Fibroblast of lung (primary cell): ENCODE data around the gene RBM11. TPM values are rescaled to one million over a fixed set of nuclear protein-coding genes. Genes with fewer than 3 reads are reported as not detected.

ENCODE experiments used
- DNase-seq, 2 donors: peaks; one replicate each; pipeline versions ENCODE4 v3.0.0 to v3.0.0-alpha.2; 2010; ENCODE audit warnings: low read depth in 2 of 2
- H2AFZ ChIP-seq: 2 replicates; pipeline ENCODE4 v1.5.1; 2012; ENCODE audit warnings: low read length, control low read depth, inconsistent platforms
- H3K27ac ChIP-seq: 2 replicates; pipeline ENCODE4 v1.5.1; 2011; ENCODE audit warnings: low read length, control low read depth; ENCODE audit not compliant: insufficient read depth
- H3K27me3 ChIP-seq: 2 replicates; pipeline ENCODE4 v1.5.1; 2011; ENCODE audit warnings: mild to moderate bottlenecking, low read length; ENCODE audit not compliant: control insufficient read depth, insufficient read depth
- H3K36me3 ChIP-seq: 2 replicates; pipeline ENCODE4 v1.5.1; 2011; ENCODE audit warnings: low read length; ENCODE audit not compliant: control insufficient read depth, insufficient read depth
- H3K4me1 ChIP-seq: 2 replicates; pipeline ENCODE4 v1.5.1; 2011; ENCODE audit warnings: low read length; ENCODE audit not compliant: control insufficient read depth, insufficient read depth; ENCODE audit errors: extremely low read depth
- H3K4me2 ChIP-seq: 2 replicates; pipeline ENCODE4 v1.5.1; 2011; ENCODE audit warnings: low read length, control low read depth; ENCODE audit not compliant: insufficient read depth; ENCODE audit errors: extremely low read depth
- H3K4me3 ChIP-seq, 4 experiments: fragments of 200-600 bp in 1 of 4; sonication (generic) in 1 of 4; replicated peaks in 1 of 4; 2 replicates each; pipeline ENCODE4 v1.5.1; 2011 to 2016; ENCODE audit warnings: low read length in 4 of 4, low read depth in 3 of 4, mild to moderate bottlenecking in 3 of 4, control low read depth in 2 of 4, inconsistent platforms in 1 of 4, mixed read lengths in 1 of 4; ENCODE audit not compliant: insufficient read depth in 1 of 4; ENCODE audit errors: control extremely low read depth in 1 of 4
- H3K79me2 ChIP-seq: 2 replicates; pipeline ENCODE4 v1.5.1; 2012; ENCODE audit warnings: mild to moderate bottlenecking, low read length, inconsistent platforms; ENCODE audit not compliant: control insufficient read depth, insufficient read depth
- H3K9ac ChIP-seq: 2 replicates; pipeline ENCODE4 v1.5.1; 2011; ENCODE audit warnings: mild to moderate bottlenecking, low read length, control low read depth; ENCODE audit not compliant: insufficient read depth
- H3K9me3 ChIP-seq: 2 replicates; pipeline ENCODE4 v1.5.1; 2012; ENCODE audit warnings: low read depth, low read length; ENCODE audit not compliant: control insufficient read depth, insufficient read depth
- H4K20me1 ChIP-seq: 2 replicates; pipeline ENCODE4 v1.5.1; 2011; ENCODE audit warnings: low read length; ENCODE audit not compliant: control insufficient read depth, insufficient read depth; ENCODE audit errors: extremely low read depth
- CTCF ChIP-seq, 2 donors: IDR thresholded peaks in 1 of 2; conservative IDR thresholded peaks in 1 of 2; 1 replicate in 1 of 2; 2 replicates in 1 of 2; pipeline ENCODE4 v1.5.1; 2011 to 2012; ENCODE audit warnings: low read length in 2 of 2, control low read depth in 1 of 2, inconsistent platforms in 1 of 2, low read depth in 1 of 2, mild to moderate bottlenecking in 1 of 2
- EZH2 ChIP-seq: IDR thresholded peaks from 2 replicates; pipeline ENCODE4 v1.5.1; 2012; ENCODE audit warnings: low read length, control low read depth, mild to moderate bottlenecking; ENCODE audit errors: missing control alignments
- polyA plus RNA-seq, 2 donors: library from polyadenylated mRNA; depleted of rRNA in 1 of 2; stranded (reverse) in 1 of 2; unstranded in 1 of 2; fragments of >200 nt; gene quantifications; 2 replicates each; pipeline ENCODE4 v1.2.1, GENCODE V29; 2011 to 2012; ENCODE audit warnings: missing spikeins in 1 of 2
- total RNA-seq: library from RNA; depleted of rRNA; stranded (reverse); fragments of >200 nt; gene quantifications from 2 replicates; pipeline ENCODE4 v1.2.1, GENCODE V29; 2014

RBM11 gene
- total and polyA plus RNA-seq, 2 donors (not counting 1 experiment from before 2014, with no cell fraction given): 0.11 to 0.17 TPM

GRCh38 chr21:14251336-14251735 is 35.4 kb downstream of the RBM11 start:
- Histone ChIP-seq H3K4me3 (no peak overlapping the region), H3K27ac (no peak overlapping the region), H3K27me3 (no peaks in the 10 kb centered on the region), H3K36me3 (no peaks in the 10 kb centered on the region), H3K4me1 (no peaks in the 10 kb centered on the region), H3K79me2 (no peaks in the 10 kb centered on the region), H3K4me2 (no peak overlapping the region), H3K9me3 (no peaks in the 10 kb centered on the region), H4K20me1 (no peaks in the 10 kb centered on the region), H3K9ac (no peak overlapping the region), H2AFZ (no peak overlapping the region)
- no peak for DNase-seq
- no peak for TF ChIP-seq CTCF (conservative IDR thresholded peaks at IDR 0.05 in 1 of 2, IDR thresholded peaks at IDR 0.05 in 1 of 2; ENCODE audit: low read depth in 1 of 2, low read length in 2 of 2)
- TF ChIP-seq EZH2: no peak

DNA sequence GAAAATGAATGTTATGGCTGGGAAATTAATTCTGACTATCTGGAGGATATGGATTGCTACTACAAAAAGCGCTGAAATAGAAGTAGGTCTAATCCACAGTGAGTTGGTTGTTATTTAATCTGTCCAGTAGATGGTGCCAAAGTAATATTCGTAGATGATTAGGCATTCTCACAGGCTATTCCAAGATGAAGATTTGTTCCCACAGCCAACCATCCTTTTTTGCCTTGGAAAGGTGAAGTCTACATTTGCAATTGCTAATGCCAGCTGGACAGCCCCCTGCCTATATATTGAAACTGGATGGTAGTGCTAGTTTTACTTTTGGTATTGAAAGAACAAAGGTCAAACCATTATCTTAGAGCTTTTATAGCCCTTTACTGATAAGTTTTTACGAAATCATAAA is 43.8 kb downstream of the RBM11 start:
- TF ChIP-seq EZH2 (no peak), CTCF (conservative IDR thresholded peaks at IDR 0.05 in 1 of 2, IDR thresholded peaks at IDR 0.05 in 1 of 2; ENCODE audit: low read depth in 1 of 2, low read length in 2 of 2) (peak; percentile 44 to 50)
- Histone ChIP-seq H3K27me3 (no peaks in the 10 kb centered on the region), H3K4me2 (no peak overlapping the region), H3K4me1 (no peaks in the 10 kb centered on the region), H3K79me2 (no peaks in the 10 kb centered on the region), H3K36me3 (no peaks in the 10 kb centered on the region), H3K4me3 (no peak overlapping the region), H3K9me3 (no peaks in the 10 kb centered on the region), H3K27ac (no peak overlapping the region), H2AFZ (no peak overlapping the region), H3K9ac (no peak overlapping the region), H4K20me1 (no peaks in the 10 kb centered on the region)
- DNase-seq: peak; percentile 28 to 58

DNA sequence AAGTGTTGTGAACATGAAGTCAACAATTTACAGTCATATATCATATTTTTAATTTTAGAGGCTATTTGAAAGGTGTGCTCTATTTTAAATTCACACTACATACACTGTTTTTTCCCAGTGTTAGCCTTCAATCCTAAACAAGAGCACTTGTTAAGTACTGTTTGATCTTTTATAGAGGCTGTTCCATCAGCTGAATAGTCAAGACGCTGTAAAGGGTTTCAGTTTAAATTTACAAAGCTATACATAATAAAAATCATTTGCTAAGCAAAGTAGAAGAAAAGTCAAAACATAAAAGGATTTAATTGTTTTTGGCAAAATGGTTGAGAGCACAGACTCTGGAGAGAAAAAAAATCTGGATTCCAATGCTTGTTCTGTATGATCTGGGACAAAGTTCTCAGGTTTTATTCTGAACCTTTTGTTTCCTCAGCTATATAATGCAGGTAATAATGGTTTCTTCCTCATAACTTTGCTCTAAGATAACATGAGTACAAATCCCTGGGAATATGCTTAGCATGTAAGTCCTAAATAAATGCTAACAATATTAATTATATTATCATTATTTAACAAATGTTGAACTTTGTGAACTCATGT is 44.3 kb downstream of the RBM11 start:
- H3K9ac ChIP-seq: no peak overlapping the region
- H4K20me1 ChIP-seq: no peaks in the 10 kb centered on the region
- H3K4me3 ChIP-seq: no peak overlapping the region
- no peak overlapping the region for H3K27ac ChIP-seq
- no peaks in the 10 kb centered on the region for H3K9me3 ChIP-seq
- no peak for DNase-seq
- no peaks in the 10 kb centered on the region for H3K27me3 ChIP-seq
- TF ChIP-seq CTCF (conservative IDR thresholded peaks at IDR 0.05 in 1 of 2, IDR thresholded peaks at IDR 0.05 in 1 of 2; ENCODE audit: low read depth in 1 of 2, low read length in 2 of 2) (no peak), EZH2 (no peak)
- H3K36me3 ChIP-seq: no peaks in the 10 kb centered on the region
- H3K79me2 ChIP-seq: no peaks in the 10 kb centered on the region
- no peak overlapping the region for H3K4me2 ChIP-seq
- H3K4me1 ChIP-seq: no peaks in the 10 kb centered on the region
- H2AFZ ChIP-seq: no peak overlapping the region
